HG02623 (cell line): ENCODE measurements around the gene XKR3.
"Not testable (repeated sequence)": the region's sequence is repeated elsewhere in the genome, so short reads cannot be mapped to it uniquely, and the experiment has no call there.

Experiments used
- ATAC-seq: cut with Tn5 transposase; IDR thresholded peaks from one replicate; pipeline ENCODE4 v1.9.1; 2021; ENCODE audit warnings: moderate library complexity; ENCODE audit not compliant: unreplicated experiment

Gene XKR3

GRCh38 chr22:16806401-16806800 is 18.8 kb downstream of the XKR3 start:
- no peak for ATAC-seq

- no peak for ATAC-seq
Observed at GRCh38 chr22:16804882-16805281, 20.3 kb downstream of the XKR3 start.

- no peak for ATAC-seq
Observed at GRCh38 chr22:16803255-16803917, 21.8 kb downstream of the XKR3 start.

- no peak for ATAC-seq
Observed at GRCh38 chr22:16801571-16801970, 23.6 kb downstream of the XKR3 start.

- ATAC-seq = no peak
Observed at GRCh38 chr22:16801088-16801487, 24.1 kb downstream of the XKR3 start.

GRCh38 chr22:16800358-16800757 is 24.9 kb downstream of the XKR3 start:
- no peak for ATAC-seq

GRCh38 chr22:16795504-16795903 is 29.7 kb downstream of the XKR3 start:
- ATAC-seq = not testable (repeated sequence)

- ATAC-seq = no peak
Observed at GRCh38 chr22:16793831-16794230, 31.4 kb downstream of the XKR3 start.

GRCh38 chr22:16789860-16790493 is 35.2 kb downstream of the XKR3 start:
- no peak for ATAC-seq

- no peak for ATAC-seq
Observed at GRCh38 chr22:16783930-16784354, 41.3 kb downstream of the XKR3 start.

- no peak for ATAC-seq
Observed at GRCh38 chr22:16783453-16783852, 41.8 kb downstream of the XKR3 start.

GRCh38 chr22:16781764-16782329 is 43.4 kb downstream of the XKR3 start:
- ATAC-seq = no peak

- ATAC-seq = no peak
Observed at GRCh38 chr22:16781074-16781763, 44.0 kb downstream of the XKR3 start.

- ATAC-seq = no peak
Observed at GRCh38 chr22:16777284-16777924, 47.8 kb downstream of the XKR3 start.

GRCh38 chr22:16776080-16776479 is 49.1 kb downstream of the XKR3 start:
- no peak for ATAC-seq

- no peak for ATAC-seq
Observed at GRCh38 chr22:16774911-16775500, 50.2 kb downstream of the XKR3 start.

GRCh38 chr22:16771569-16771968 is 53.6 kb downstream of the XKR3 start:
- ATAC-seq = not testable (repeated sequence)

GRCh38 chr22:16767927-16768326 is 57.3 kb downstream of the XKR3 start:
- not testable (repeated sequence) for ATAC-seq

- ATAC-seq = not testable (repeated sequence)
Observed at GRCh38 chr22:16762224-16762623, 63.0 kb downstream of the XKR3 start.

- not testable (repeated sequence) for ATAC-seq
Observed at GRCh38 chr22:16760416-16760815, 64.8 kb downstream of the XKR3 start.

- ATAC-seq = not testable (repeated sequence)
Observed at GRCh38 chr22:16749282-16749681, 75.9 kb downstream of the XKR3 start.
